OCI-M2 (cell line): Measurements from ENCODE around the gene STUB1.

ENCODE experiments used
- DNase-seq: peaks from one replicate; lab custom pipeline; 2025; ENCODE audit not compliant: unreplicated experiment; lab: John Stamatoyannopoulos, UW

Gene STUB1

DNA sequence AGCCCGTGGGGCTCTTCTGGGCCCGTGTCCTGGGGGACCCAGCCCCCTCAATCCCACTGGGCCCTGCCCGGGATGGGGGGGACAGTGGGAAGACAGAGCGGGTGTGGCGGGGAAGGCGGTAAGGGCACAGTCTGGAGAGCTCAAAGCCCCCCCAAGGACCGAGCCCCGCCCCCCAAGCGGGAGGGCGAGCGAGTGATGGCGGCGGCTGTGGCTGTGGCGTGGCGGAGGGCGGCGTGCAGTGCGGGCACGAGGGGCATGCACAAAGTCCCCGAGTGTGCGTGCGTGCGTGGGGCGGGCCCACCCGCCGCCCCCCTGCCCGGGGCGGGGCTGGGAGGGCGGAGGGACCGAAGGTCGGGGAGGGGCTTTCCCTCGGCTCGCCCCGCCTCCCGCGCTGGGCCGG, 13.6 kb downstream of the STUB1 start:
- DNase-seq, result no peak

DNA sequence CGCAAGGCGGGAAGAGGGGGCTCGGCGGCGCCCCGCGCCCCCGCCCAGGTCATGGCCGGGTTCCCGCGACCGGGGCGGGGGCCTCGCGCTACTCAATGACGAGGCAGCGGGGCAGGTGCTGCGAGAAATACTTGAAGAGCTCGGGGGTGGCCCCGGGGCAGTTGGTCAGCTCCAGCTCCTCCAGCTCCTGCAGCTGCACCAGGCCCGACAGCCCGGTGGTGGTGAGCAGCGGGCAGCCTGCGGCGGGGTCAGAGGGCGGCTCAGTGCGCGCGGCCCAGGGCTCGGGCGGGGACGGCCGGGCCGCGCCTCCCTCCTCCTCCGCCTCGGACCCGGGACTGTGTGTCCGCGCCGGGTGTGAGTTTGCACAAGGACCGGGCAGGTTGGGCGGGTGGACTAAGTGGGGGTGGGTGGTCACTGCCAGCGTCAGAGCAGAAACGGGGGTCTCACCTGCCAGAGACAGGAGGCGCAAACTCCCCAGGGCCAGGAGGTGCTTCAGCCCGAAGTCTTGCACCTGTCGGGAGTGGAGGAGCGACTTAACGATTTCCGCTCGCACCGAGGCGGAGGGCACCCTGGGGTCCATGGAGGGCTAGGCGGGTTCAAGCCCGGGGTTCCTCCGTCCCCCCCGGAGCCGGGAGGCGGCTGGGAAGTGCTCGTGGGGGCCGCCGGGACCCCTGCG, 14.1 kb downstream of the STUB1 start:
- DNase-seq, result no peak

DNA sequence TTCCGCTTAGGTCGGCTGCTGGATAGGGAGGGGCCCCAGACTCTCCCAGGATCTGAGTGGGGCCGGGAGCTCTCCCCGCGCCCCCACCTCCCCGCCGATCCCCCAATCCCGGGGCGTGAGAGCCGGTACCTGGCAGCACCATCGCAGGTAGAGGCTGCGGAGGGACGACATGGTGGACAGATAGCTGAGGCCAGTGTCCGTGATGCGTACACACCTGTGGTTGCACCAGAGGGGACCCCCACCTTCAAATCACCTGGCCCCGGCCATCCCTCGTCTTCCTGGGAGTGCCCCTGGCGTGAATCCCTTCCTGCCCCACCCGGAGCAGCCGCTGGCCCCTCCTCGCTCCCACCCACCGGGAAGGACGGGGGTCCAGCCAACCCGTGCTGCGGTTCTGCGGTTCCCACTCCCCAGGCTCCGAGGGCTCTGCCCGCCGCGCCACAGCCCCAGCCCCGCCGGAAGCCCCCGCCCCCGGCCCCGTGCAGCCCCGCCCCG, 14.7 kb downstream of the STUB1 start:
- DNase-seq, result no peak

DNA sequence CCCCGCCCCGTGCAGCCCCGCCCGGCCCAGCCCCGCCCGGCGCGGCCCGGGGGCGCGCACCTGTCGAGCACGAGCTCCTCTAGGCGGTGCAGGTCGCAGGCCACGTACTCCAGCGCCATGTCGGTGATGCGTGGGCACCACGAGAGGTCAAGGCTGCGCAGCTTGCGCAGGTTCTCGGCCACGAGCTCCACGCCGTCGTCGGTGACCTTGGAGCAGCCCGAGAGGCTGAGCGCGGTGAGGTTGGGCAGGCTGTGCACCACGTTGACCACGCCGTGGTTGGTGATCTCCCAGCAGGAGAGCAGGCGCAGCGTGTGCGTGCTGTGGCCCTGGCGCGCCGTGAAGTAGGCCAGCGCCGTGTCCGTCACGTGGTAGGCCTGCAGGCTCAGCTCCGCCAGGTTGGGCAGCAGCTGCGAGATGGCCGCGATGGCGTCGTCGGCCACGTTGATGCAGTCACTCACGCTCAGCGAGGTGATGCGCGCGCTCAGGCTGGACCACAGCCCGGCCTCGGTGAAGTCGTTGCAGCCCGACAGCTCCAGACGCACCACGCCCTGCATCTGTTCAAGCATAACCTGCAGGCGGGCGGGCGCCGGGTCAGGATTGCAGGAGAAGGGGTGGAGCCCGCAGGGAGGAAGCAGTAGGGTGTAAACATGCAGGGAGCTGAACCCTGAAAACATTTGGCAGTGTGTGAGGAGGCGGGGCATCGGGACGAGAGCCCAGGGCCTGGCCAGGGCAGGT, 15.3 kb downstream of the STUB1 start:
- DNase-seq, result no peak

DNA sequence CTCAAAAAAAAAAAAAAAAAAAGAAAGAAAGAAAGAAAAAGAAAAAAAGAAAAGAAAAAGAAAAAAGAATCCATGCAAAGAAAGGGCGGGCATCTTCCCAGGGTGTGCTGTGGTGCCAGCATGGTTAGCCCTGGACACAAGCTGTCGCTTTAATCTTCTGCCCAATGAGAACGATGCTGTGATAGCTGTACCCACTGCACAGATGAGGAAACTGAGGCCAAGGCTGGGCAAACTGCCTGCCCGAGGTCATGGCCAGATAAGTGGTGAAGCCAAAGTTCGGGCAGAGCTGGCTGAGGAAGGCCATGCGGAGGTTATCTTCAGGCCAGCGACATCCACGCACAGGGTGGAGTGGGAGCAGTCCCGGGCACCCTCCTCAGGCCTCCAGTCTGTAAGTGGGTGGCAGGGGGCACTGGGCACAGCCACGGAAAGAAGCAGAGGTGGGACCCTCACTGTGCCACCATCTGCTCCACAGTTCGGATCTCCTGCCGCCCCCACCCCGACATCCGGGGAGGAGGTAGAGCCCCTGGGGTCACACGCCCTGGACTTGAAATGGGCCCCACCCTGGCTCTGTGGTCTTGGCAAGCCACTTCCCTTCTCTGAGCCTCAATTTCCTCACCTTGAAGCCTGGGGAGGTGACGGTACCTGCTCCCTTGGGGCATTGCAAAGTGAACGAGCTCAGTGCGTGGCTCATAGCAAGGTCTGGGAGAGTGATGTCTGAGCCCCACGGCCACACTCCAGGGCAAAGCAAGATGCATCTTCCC, 18.9 kb downstream of the STUB1 start:
- DNase-seq, result no peak

DNA sequence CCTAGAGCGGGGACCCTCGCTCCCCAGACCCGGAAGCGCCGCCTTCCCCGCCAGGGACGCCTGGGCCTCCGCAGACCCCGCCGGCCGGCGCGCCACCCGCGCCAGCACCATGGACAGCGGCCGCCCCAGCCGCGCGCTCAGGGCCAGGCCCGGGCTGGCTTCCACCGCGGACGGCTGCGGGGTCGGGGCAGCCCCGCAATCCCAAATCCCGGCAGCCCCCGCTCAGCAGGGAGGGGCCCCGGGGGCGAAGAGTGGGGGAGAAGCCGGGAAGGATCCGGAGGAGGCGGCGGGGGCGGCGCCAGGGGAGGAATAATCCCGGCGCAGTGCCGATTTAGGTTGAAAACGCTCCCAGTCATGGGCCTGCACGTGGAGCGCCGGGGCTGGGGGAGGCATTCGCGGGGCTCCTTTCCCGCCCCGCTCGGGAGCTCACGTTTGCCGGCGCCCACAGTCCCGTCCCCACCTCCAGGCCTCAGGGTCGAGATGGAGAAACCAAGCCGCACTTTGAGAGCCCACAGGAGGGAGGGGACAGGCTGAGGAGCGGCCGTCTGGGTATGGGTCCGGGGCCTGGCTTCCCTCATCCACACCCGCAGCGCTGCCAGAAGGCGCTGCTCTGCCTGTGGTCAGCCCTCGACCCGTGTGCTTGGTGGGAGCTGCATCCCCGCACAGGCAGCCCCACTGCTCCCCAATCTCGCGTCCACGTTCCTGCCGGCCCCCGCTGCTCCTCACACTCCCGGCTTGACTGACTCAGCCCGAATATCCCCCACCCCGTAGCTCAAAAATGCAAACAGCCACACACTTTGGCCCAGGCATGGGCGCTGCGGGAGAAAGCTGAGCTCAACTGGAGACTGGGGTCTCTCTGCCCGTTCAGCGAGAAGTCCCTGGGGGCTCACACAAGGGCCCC, 20.7 kb downstream of the STUB1 start:
- no peak for DNase-seq

DNA sequence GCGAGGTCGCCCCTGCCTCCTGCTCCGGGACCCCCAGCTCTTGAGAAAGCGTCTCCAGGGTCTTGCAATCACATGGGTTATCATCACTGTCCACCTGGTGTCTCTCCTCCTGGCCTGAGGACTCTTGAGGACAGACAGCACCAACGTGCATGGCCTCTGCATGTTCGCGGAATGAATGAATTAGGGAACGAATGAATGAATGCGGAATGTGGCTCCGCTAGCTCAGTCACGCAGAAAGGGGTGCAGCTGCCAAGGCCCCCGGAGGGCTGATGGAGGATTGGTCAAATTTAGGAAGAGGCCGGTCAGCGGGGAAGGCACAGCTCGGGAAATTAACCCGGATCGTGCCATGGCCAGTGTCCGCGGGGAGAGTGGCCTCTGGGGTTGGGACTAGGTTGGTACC, 22.1 kb downstream of the STUB1 start:
- DNase-seq, result no peak

DNA sequence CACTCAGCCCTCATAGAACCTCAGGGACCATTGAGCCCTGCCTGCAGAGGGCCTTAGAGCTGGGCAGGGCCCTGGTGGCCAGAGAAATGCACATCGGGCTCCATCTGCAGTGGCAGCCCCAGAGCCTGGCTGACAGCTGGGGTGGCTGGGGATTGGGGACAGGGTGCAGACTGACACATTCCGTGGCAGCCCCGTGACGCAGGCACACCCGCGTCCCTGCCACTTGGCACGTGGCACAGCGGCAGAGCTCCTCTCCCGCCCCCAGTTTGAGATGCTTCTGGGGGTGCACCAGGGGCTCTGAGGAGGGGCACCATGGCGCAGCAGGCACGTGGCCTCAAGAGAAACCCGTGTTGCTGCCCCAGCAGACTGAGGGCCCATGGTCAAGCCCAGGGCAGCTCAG, 23.2 kb downstream of the STUB1 start:
- DNase-seq, result no peak

DNA sequence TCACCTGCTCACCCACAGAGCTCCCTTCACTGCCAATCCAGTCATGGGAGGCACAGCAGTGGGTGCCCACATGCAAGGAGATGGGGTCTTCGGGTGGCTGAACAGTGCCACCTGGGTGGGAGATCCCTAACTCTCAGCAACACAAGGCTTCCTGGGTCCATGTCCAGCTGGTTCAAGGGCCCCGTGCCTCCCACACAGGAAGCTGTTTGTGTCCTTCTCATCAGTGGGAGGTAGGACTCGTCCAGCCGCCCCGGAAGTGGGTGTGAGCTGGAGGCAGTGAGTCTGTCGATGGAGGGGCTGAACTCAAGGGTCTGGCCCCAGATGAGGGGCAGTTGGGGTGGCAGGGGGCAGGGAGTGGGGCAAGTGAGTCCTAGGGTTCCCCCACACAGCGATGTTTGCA, 23.8 kb downstream of the STUB1 start:
- DNase-seq, result no peak

DNA sequence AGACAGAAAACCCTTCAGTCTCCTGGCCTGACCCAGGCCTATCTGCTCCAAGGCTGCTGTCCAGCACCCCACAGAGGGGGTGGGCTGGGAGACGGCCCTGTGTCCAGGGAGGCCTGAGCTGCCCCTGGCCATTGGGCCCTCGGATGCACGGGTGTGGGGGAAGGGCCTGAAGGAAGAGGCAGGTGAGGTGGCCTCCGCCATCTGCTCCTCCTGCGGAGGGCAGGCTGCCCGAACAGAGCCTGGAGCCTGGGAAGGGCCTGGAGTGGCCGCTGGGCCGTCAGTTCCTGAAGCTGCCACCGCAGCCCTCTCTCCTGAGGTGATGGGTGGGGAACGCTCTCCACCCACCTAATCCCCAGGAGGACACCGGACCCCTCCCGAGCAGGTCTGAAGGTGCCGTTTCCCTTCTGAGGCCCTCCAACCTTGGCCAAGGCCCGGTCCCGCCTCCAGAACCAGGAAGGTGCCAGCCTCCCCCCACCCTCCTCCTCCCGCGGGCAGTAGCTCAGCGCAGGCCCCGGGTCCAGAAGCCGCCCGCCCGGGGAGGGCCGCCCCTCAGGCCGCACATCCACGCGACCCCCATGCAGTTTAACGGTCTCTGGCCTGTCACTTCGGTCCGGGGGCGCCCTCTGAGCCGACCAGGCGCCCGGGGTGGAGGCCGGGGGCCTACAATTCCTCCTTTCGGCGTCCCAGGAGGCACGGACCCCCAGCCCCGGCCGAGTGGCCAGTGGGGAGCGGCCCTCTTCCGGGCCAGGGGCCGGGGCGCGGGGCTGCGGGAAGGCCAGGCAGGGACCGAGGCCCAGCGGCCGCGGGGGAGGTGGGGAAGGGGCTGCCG, 24.6 kb downstream of the STUB1 start:
- DNase-seq, result no peak

DNA sequence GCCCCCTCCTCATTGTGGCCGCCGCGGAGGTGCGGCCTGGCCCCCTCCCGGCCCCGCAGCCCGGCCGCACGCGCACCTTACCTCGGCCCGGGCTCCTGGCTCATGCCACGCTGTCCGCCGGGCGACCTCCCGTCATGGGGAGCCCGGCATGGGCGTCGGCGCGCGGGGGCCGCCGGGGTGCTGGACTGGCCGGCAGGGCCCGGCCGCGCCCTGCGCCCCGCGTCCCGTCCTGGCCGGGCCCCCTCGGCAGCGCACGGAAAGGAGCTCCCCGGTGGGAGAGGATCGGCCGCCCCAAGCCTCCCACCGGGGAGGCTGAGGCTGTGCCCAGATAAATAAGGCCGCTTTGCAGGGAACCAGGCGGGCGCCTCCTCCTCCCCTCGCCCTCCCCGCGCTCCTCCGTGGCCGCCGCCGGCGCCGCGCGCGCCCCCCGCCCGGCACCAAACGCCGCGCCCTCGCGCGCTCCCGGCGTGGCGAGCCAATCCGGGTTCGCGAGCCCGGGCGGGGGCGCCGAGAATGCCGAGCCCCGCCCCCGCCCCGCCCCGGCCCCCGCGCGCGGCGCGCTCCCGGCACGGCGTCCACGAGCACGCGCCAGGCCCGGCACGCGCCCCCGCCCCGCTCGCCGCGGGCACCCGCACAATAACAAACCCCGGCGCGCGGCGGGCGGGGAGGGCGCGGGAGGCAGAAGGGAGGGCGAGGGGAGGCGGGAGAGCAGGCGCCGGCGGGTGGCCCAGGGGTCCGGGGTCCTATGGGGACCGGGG, 25.4 kb downstream of the STUB1 start, which contains the start of gene FBXL16:
TSS of gene FBXL16 (minus strand) at position 371 of the 758 bp plus-strand sequence. CDS start 8,396 bp downstream, outside the sequence.
- no peak for DNase-seq

DNA sequence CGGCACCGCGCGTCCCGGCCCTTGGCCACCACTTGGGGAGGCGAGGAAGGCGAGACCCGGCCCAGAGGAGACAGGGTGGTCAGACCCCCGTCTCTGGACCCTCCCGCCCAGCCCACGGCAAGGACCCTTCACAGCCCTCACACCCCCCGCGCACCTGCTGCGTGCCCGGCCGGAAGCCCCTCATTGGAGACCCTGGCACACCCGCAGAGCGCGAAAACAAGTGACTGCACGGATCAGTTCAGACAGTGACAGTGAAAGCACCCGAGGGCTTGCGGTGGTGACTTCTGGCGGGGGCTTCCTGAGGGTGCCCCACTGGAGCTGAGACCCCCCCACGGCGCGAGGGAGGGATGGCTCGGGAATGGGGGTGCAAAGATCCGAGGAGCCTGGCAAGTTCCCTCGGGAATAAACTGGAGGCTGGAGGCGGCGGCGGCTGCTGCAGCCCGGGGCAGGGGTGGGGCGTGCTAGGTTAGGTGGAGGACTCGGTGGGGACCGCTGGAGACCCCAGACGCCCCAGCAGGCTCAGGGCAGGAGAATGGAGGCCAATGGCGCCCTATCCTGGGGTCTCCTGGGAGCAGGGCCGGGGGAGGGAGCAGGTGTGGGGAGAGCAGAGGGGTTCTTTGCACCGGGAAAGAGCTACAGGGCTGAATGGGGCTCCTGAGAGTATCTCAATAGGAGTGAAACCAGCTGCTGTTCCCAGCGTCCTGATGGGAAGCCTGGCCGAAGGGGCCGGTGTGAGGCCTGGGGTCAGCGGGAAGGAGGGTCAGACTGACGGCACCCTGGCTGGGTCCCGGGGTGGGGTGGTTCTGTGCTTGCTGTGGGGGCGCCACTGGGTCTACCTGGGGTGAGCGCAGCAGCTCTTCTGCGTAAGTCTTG, 26.2 kb downstream of the STUB1 start:
- DNase-seq, result no peak

DNA sequence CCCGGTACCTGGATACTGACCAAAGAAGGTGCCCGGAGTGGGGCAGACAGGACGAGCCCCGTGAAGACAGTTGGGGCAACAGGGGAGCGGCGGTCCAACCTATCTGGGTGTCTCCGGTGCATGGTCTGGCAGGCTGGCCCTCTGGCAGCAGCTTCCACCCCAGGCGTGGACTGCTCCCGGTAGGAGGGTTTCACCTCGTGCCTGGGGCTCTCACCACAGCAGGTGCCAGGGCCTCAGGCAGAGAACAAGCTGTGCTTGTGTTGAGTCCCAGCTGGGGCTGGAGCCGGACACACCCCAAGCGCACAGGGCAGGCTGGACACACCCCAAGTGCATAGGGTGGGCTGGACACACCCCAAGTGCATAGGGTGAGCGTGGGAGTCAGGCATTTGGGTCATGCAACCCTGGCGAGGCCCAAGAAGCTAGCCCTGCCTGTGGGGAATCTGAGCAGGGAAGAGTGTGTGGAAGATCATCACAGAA, 26.9 kb downstream of the STUB1 start:
- no peak for DNase-seq

DNA sequence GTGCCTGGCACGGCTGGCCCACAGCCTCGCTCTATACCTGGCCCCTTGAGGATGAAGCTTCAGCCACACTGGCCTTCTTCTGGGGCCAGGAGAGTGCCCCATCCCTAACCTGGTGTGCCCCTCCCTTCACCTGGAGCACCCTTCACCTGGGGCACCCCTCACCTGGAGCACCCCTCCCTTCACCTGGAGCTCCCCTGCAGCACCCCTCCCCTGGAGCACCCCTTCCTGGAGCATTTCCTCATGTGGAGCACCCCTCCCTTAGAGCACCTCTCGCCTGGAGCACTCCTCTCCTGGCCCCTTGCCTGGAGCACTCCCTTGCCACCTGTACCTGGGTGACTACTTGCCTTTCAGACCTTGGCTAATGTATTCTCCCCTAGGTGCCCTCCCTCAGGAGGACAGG, 27.8 kb downstream of the STUB1 start:
- DNase-seq, result no peak

DNA sequence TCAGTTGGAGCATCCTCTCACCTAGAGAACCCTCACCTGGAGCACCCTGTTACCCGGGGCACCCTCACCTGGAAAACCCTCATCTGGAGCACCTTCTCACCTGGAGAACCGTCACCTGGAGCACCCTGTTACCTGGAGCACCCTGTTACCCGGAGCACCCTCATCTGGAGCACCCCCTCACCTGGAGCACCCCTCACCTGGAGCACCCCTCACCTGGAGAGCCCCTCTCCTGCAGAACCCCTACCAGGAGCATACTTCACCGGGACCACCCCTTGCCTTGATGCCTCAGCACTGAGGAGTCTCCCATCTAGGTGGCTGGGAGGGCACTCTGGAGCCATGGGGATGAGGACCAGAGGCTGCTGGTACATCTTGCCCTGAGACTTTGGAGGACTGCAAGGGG, 28.7 kb downstream of the STUB1 start:
- DNase-seq, result no peak

DNA sequence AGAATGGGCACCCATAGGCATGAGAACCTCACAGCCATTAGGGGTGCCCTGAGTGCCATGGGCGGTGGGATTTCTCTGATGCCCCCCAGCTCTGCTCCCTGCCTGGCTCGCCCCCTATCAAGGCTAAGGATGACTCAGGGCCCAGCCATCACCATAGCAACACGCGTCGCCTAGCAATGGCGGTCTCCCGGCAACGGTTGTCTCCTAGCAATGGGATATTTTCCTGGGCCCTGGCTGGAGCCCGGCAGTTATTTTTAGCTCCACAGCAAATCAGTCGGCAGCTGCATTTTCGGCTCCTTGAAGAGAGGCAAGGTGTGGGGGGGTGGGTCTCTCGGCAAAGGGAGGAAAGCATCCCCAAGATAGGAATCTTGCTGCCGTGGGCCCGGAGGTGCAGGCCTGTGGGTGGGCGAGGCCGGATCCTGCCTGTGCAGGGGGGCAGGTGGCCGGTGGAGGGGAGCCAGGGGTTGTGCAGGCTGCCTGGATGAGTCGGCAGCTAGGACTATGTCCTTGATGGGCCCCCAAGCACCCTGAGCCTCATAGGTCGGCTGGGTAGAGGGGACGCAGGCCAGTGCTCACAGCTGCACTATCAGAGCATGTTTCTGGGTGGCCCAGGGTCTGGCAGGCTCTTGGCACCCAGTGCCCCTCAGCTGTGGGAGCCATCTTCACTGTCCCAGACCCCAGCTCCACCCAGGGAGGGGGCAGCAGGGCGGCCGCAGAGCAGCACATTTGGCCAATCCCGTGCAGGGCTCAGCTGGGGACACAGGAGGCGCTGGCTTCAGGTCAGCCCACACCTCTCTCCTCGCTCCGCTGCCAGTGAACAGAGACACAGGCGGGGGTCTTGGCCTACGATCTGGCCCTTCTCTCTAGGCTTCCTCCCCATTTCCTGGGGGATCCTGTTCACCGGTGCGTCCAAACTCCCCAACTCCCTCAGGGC, 29.6 kb downstream of the STUB1 start:
- DNase-seq, result no peak

DNA sequence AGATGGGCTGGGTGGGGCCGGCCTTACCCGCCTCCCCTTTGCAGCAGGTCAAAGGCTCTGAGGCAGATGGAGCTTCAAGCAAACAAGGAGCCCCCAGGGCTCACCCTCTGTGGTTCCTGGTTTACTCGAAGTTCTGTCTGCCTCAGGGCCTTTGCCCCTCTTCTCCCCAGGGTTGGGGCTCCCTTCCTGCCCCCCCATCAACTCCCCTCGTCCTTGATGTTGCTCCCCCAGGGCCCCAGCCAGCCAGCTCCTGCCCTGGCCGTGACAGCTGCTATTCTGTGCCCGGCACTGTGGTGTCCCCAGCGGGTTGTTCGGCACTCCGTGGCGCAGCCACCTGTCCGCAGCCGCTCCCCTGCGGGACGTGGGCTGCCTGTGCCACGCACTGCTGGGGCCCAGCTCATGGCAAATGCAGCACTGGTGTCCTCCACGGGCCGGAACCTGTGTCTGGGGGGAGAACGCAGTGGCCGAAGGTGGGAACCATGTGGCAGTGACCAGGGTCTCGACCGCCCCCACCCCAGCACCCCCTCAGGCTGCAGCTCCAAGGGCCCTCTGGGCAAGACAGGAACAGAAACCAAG, 30.4 kb downstream of the STUB1 start:
- DNase-seq, result no peak
